Measurements from ENCODE around the gene CCL14.
"Not testable (repeated sequence)": the region's sequence is repeated elsewhere in the genome, so short reads cannot be mapped to it uniquely, and the experiment has no call there.

The CCL14 gene

DNA sequence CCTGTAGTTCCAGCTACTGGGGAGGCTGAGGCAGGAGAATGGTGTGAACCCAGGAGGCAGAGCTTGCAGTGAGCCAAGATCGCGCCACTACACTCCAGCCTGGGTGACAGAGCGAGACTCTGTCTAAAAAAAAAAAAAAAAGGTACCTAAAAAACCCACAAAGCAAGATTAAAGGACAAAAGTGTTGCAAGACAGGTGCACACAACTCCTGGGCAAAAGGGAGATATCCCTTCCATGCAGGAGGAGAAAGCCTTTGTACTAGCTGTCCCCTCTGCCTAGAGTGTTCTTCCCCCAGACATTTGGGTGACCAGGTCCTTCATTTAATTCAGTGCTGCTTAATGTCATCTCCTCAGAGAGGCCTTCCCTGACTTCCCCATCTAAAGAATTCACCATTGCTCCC, 48.0 kb downstream of the CCL14 start:
- DNase-seq, result not testable (repeated sequence)

DNA sequence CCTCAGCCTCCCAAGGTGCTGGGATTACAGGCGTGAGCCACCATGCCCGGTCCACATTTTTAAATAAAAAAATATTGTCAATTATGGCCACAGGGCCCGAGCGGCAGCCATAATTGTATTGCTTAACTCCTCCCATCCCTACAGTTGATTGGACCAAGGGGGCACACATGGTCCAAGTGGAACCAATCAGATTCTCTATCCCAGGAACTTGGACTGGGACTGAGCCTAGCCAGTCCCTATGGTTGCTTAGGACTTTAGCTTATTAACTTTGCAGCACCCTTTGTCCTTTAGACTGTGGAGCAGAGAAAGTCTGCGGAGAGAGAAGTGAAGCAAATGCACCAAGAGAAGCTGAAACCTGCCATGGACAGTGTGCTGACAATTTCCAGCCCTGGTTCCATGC, 50.5 kb downstream of the CCL14 start:
- no peak for DNase-seq

DNA sequence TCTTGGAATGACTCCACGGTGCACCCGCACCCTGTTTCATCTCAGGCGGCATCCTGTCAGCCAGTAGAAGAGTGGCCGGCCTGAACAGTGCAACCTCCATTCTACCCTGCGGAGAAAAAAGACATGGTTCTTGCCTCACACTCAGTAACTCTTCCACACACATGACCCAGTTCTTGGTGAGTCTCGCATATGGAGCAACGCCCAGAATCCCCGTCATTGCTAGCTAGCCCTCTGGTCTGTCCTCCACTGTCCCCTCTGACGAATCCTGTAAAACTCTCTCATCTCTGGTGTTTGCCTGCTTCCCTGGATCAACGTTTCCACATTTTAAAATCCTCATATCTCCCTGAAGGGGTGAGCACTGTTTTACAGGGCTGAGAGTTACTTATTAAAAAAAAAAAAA, 51.8 kb downstream of the CCL14 start:
- no peak for DNase-seq

Data from hippocampal formation (tissue), 2 donors.